Inflammatory macrophage treated with lipopolysaccharide for 1 hour (primary cell): Measurements from ENCODE around the gene SLC9B2.

Experiments used
- DNase-seq, 2 donors: peaks; one replicate each; pipeline ENCODE4 v3.0.0-alpha.2; 2020 to 2022

Gene SLC9B2, protein sequence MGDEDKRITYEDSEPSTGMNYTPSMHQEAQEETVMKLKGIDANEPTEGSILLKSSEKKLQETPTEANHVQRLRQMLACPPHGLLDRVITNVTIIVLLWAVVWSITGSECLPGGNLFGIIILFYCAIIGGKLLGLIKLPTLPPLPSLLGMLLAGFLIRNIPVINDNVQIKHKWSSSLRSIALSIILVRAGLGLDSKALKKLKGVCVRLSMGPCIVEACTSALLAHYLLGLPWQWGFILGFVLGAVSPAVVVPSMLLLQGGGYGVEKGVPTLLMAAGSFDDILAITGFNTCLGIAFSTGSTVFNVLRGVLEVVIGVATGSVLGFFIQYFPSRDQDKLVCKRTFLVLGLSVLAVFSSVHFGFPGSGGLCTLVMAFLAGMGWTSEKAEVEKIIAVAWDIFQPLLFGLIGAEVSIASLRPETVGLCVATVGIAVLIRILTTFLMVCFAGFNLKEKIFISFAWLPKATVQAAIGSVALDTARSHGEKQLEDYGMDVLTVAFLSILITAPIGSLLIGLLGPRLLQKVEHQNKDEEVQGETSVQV

DNA sequence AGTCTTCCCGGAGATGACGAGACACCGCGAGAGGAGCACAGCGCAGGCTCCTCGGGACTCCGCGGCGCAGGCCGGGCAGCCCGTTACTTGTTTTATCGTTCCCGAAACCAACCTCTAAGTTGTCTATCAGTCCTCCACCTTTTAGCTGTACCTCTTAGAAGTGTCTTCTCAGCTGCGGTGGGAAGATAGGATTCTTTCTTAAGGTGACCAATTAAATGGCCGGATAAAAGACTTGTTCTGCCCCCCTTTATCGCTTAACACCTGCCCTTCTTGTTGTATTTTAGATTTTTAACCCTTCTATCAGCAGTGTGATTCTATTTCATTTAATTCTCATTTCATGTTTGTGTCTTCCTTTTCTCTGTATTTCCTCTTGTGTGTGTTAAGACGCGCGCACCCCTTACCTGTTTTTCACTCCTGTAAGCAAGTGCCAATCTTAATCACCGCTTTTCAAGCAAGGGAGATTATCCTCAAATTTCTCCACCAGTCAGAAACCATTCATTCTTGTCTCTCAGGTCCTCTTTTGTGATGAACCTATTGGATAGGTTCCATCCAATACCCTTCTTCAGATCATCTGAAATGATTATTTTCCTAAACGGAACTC lies at the start of gene SLC9B2:
Gene SLC9B2 (minus strand): TSS at position 15 of the 601 bp plus-strand sequence. CDS start 9,211 bp downstream, outside the sequence.
- DNase-seq = peak in 1 of 2 donors; percentile 29

DNA sequence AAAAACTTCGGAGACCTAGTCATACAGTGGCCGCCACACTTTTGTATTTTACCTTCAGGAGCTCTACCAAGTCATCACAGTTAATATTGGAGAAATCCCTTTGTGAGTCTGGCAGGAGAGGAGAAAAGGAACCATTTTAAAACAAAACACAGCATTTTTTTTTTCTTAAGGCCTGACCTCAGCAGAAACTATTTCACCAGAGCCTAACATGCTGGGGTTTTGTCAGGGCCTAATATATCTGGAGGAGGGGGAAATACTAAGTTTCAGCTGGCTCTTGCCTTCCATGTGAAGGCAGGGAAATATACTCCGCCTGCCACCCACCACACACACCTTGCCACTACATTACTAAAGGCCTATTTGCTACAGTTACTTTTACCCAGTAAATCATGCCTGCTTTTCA lies 49.6 kb upstream of the SLC9B2 start:
- DNase-seq = peak in 1 of 2 donors; percentile 47

DNA sequence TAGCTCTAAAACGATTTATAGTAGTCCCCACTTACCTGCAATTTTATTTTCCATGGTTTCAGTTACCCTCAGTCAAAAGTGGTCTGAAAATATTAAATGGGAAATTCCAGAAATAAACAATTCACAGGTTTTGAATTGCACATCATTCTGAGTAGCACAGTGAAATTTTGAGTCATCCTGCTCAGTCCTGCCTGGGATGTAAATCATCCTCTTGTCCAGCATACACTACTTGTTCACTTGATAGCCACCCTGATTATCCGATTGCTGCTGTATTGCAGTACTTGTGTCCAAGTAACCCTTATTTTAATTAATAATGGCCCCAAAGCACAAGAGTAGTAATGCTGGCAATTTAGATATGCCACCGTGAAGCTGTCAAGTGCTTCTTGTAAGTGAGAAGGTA lies 46.6 kb upstream of the SLC9B2 start:
- DNase-seq = no peak

DNA sequence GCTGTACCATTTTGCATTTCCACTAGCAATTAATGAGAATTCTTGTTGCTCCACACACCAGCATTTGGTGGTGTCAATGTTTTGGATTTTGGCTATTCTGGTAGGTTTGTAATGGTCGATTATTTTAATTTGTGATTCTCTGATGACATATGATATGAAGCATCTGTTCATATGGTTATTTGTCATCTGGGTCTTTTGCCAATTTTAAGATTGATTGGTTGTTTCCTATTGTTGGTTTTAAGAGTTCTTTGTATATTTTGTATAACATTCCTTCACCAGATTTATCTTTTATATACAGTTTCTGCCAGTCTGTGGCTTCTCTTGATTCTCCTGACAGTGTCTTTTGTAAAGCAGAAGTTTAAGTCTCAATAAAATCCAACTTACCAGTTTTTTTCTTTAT lies 41.6 kb upstream of the SLC9B2 start:
- no peak for DNase-seq

DNA sequence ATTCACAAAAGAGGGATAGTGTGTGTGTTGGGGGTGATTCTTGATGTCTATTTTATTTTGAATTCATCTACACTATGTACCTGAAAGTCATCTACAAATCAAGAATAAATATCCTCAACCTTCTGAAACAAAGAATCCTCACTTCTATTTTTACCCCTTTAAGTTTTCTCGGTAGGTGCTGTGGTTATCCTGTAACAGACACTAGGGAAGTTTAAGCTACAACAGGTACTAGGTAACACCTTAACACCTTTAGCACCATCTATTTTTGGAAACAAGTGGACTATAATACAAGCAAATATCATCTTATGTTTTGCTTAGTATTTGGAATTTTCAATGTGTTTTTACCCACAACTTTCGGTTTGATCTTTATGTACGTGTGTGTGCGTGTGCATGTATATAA lies 35.0 kb upstream of the SLC9B2 start:
- DNase-seq = no peak

DNA sequence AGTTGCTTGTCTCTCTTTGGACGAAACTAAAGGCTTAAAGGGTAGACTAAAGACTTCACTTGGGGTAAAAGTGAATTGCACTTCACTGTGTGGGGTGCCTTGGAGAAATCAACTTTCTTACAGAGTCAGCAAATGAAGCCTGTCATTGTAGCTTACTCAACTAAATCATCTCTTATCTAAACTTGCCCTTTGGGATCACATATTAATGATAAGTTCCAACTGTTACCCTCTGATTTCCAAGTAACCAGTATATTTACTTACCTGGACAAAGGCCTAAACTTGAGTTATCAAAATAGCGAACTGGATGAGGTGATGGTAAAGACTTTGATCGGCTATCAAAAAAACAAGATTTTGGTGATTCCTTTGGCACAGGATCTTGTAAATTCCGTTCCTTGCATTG lies 32.0 kb upstream of the SLC9B2 start:
- DNase-seq = no peak

DNA sequence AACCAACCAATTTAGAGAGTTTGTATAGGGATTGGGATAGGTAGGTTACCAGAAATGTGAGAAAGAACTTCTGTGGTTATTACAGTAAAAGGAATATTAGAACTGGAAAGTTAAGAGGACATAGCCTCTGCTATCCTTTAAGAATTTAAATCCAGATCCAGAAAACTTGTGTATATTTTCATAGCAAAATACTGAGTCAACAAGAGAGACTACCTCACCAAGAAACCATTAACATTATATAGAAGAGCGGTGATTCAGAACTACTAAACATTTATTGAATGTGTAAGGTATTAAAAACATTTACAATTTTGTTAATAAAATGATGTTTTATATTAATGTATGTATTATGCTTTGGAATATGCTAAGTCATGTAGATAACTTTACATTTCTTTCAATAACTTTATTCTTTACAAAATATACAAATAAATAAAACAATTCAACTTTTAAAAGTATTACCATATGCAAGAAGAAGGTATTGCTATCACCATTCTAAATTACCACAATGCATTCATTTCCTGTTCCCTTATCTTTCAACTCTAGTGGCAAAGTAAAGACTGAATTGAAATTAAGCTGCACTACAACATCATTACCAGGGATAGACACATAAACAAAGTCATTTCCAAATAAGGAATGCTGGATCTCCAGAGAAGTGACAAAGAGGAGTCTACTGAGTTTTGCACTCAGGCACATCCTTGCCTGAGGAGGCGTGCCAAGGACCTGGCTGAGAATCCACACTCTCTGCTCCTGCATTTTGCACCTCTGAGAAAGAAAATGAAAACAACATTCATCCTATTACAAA lies 29.2 kb upstream of the SLC9B2 start:
- no peak for DNase-seq

DNA sequence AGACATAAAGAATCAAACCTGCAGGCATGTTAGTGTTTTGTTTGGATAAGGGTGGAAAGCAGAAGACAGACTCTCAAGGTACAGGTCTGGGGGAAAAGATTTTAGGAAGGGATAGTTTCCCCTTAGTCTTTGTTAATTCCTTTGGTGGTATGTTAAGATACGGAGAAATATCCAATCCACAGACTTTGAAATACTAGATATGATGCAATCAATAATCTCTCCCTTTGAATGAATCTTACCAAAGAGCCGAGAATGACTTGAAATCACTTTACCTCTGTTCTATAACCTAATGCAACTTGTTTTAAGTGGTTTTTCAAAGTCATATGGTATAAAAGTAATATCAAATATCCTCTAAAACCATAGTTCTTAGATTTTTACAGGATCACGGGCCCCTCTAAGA lies 28.3 kb upstream of the SLC9B2 start:
- DNase-seq = no peak

DNA sequence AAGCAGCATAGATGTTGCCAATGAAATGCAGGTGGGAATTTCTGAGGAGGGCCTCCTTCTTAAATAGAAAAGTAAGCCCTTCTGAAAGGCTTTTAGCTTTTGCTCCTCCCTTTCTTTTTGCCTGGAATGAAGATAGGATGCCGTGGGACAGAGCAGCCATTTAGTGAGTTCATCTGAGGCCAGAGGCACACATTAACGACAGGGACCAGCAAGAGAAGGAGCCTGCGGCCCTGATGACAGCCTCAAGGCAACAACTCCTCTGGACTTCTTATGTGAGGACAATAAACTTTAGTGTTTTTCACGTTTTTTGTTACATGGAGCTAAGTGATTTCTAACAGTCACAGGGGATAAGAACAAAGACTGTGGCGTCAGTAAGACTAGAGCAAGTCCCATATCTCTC lies 24.1 kb upstream of the SLC9B2 start:
- no peak for DNase-seq

DNA sequence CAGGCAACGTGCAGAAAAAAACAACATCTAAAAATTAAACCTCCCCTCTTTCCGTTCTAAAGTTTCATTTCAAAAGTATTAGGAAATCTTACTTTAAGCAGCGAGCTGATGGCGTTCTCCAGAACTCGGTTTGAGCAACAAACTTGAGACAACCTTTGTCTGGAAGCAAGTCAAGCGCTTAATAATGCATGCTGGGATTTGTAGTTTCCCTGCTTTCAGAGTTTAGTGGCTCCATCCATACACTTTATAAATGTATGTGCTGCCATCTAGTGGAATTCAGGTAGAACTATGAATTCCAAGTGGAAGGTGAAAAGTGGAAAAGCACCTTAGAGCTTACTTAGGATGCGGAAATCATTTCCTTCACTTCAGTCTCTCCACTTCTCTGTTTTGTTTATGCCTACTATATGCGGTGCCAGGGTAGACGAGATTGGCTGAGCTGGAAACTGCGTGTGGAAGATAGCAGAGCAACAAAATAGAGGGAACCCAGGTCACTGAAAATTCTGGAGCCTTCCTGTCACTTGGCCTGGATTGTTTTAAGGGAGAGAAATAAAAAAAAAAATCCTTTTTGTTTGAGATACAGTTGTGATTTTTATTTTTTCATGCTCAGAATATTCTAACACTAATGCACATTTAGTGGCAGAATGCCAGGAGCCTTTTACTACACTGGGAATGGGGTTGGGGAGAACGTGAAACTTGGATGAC lies 23.3 kb upstream of the SLC9B2 start, which contains the start of gene BDH2:
Gene BDH2 (minus strand): TSS at position 144 of the 702 bp plus-strand sequence. CDS start 3,580 bp downstream, outside the sequence.
- peak; percentile 92 to 94 for DNase-seq

DNA sequence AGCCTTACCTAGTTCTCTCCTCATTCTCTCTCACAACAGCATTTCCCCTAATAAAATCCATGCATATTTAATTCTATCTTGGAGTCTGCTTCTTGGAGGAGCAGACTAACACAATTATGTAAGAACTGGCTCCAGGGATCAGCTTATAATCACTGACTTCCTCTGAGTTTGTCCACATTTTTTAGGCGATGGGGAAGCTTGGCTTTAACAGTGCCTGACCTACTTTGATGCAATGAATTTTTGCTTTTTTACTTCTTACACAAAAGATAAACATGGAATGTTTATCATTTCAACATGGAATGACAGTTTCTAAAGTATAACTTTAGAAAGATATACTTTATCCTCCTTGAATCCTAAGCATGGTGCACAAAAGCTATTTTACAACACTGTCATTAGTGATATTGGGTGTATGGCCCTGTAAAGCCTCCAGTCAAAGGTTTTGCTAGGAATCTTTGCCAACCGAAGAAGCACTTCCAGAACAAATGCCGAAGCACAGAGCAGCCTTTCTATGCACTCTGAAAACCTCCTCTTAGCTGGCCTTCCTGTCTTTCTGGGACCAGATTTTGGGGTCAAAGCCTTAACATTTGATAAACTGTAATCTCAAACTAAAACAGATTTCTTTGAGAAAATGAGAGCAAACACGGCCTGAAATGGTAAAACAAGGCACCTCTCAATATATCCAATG lies 22.3 kb upstream of the SLC9B2 start:
- peak; percentile 4 to 9 for DNase-seq

DNA sequence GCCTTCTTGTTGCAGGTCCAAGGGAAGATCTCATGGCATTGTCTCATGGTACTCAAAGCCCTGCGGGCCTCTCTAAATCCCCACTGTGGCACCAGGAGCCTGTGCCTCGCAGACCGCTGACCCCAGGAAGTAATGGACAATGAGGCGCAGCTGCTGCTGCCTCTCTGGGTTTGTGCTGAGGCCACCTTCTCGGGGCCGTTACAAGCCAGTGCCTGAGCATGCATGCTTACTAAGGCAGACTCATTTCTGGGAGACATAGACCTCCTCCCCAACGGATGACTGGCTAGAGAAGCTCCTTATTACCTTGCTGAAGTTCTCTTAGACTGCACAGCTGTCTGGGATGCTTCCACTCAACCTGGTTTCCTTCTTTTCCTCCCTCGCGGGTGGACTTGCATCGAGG lies 21.8 kb upstream of the SLC9B2 start:
- no peak for DNase-seq

DNA sequence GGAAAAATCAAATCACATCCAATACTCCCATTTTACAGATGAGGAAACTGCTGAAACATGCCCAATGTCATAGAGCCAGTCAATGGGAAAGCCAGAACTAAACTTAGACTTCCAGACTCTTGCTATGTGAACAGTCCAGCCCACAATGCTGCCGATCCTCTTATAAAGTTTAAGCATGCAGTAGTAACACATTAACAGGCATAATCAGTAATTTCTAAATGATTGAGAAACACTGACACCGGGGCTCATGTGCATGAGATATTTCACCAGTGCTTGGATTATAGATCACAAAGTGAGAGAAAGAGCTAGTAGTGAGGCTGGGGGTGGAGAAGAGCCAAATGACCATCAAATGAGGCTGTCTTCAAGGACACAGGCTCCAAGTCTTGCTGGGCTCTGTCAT lies 20.6 kb upstream of the SLC9B2 start:
- DNase-seq = no peak

DNA sequence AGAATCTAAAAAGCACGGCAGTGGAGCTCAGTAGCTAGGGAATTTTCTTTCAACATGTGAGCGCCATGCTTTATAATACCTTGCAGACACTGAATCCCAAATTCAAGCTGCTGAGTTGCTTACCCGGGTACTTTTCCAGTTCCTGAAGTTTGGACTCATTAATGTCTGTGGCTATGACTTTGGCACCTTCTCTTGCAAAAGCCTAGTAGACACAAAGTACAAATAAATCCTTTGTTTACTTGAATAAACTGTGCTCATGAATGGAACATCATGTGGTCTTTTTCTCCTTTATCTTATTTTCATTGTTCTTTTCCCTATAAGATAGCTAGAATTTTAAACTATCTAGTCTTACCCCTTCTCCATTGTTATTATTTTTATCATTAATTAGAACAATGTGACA lies 18.5 kb upstream of the SLC9B2 start:
- no peak for DNase-seq

DNA sequence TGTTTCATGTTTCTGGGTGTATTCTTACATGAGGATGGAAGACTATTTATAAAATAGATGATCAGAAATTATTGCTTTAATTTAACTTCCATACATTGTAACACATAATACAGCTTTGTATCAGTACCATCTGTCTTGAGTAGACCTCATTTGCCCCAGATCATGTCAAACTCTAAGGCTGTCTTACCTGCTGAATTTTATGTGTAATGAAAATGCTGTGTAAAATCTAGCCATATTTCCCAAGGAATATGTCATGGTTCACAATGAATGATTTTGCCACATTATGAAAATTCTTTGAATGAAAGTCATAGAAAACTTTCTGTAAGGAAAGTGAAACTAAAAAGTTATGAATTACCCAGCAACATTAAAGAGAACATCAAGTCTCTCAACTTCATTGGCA lies 15.7 kb upstream of the SLC9B2 start:
- DNase-seq = peak in 1 of 2 donors; percentile 19

DNA sequence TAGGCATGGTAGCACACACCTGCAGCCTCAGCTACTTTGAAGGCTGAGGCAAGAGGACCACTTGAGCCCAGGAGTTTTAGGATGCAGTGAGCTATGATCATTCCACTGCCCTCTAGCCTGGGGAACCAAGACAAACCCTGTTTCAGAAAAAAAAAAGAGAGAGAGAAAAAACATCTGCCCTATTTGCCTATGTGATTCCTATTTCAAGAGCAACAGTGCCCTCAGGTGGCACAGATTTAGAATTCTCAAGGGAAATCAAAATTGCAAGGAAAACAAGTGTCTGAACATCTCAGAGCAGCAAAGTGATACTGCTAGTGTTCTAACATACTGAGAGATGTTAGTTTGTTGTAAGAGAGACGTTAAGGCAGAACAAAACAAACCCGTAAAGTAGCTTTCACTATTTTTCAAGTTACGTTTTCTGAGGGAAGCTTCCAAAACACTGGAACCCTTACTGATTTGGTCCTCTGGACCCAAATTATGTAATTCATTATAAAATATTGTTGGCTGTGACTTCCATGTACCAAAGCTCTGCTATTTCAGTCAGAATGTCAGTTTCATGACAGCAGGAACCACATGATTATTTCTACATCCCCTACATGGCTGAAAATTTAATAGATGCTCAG lies 15.2 kb upstream of the SLC9B2 start:
- DNase-seq = peak; percentile 49 to 61

DNA sequence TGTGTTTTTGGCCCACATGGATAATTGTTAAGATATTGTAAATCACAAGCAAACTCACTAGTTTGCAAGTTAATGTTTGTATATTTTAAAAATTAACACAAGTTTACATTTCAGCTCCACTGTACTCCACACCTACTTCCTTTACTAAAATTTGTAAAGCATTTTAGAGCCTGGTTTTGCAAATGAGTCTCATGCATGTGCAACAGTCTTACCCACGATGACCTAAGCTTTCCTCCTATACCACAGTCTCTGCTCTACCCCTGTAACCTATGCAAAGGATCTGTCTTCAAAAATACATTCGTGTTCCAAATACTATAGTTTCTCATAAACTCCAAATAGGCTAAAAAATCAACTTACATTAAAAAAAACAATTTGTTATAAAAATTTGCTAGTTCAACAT lies 12.9 kb upstream of the SLC9B2 start:
- DNase-seq = no peak

DNA sequence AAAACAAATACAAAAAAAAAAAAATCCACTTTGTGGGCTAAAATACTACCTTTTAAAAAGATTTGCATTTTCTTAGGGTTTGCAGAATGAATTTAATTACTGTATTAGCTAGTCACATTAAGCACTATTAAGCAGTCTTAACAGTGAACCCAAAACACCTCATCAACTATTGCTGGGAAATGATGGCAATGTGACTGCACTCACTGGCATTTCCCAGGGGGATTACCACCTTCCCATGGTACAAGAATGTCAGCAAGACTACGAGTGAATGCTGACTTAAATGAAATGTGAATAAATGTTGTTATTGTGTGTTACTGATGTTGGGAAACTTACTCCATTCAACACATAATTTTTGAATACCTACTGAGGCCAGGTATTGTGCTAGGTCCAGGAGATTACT lies 10.0 kb upstream of the SLC9B2 start:
- peak in 1 of 2 donors; percentile 32 for DNase-seq

DNA sequence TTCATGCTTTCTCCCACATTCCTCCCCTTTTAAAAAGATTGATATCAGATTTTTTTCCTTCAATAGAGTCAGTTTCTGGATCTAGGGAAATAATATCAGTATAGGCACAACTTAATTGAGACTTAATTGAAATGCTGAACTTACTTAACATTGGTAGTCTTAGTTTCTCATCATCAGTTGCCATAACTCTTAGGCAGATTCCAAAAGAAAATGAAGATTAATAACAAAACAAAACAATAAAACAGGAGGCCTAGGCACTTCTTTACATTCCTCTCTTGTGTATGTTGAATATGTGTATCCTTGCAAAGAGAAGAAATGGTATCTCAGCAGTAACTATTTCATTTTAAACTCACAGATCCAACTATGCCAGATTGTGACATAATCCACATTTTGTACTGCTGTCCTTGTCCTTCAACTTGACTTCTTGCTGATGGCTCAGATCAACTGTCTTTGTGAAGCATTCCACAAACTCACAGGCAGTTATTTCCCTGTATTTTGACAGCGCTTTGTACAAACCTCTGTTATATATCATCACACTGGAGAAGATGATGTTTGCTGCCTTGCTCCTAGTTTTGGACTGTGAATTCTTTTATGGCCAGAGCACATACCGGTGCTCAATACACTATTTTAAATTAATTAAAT lies 9.1 kb upstream of the SLC9B2 start:
- no peak for DNase-seq

DNA sequence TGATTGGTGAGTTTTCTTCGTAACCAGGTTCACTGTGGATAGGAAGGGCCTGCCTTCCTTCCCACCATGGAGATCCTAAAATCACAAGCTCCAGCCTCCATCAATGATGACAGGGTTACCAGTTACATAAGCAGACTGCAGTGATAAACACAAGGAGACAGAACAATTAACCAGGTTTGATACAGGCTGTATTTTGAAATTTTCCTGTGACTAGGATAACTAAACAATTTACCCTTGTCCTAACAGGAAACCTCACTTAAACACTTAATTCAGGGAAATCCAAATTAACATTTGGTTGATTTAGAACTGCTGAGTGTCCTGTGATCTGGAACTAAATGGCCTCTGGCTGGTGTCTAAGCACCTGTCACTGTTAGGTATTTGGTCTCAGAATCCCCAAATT lies 3.1 kb upstream of the SLC9B2 start:
- no peak for DNase-seq
